Measurements from ENCODE around the gene RHBDL1. TPM values are rescaled to one million over a fixed set of nuclear protein-coding genes. Genes with fewer than 3 reads are reported as not detected.

RHBDL1 gene
- total RNA-seq, 1 donor from 2014 or later = 2.0 TPM

- intact Hi-C loops (cut with micrococcal nuclease) = loop anchor here (1.0 to 5.0 kb wide), 3 partner anchors 25 to 342 kb away; partner anchors contain the start of gene CIAO3
These were observed 39.3 kb downstream of the RHBDL1 start, which contains the start of gene METRN for GRCh38 chr16:714558-715476. METRN (plus strand) TSS chr16:715118; CDS start chr16:715290, 172 bp downstream.

DNA sequence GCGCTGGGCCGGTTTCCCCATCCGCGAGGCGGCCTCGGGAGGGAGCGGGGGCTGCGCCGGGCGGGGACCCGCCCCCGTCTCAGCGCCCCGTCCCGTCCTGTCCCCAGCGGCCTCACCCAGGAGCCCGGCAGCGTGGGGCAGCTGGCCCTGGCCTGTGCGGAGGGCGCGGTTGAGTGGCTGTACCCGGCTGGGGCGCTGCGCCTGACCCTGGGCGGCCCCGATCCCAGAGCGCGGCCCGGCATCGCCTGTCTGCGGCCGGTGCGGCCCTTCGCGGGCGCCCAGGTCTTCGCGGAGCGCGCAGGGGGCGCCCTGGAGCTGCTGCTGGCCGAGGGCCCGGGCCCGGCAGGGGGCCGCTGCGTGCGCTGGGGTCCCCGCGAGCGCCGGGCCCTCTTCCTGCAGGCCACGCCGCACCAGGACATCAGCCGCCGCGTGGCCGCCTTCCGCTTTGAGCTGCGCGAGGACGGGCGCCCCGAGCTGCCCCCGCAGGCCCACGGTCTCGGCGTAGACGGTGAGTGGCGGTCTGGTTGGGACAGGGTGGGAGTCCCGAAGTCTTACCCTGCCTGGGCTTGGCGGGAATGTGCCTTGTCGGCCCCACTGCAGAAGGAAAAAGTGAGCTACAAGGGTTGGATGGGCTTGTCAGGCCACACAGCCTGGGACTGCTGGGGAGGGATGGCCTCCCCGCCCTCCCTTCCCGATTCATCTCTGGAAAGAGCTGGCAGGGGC, 40.2 kb downstream of the RHBDL1 start:
- intact Hi-C loops (cut with micrococcal nuclease) = no loop called here

DNA sequence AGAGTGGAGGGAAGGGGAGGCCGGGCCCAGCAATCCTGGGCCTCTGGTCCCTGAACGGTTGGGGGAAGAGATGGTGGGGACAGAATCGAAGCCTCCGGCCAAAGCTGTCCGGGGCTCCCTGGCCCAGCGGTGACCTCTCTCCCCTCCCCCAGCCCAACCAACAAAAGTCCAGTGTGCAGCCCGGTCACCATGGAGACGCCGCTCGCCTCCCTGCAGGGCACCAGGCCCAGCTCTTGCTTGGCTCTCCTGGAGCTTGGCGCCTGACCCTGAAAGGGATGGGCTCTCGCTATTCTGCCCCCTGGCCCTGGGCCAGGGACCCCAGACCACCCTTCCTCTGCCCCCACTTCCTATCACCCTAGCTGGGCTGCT, 40.7 kb downstream of the RHBDL1 start:
- intact Hi-C loops (cut with micrococcal nuclease) = no loop called here

GRCh38 chr16:716768-717325, 41.4 kb downstream of the RHBDL1 start:
- intact Hi-C loops (cut with micrococcal nuclease) = no loop called here

- intact Hi-C loops (cut with micrococcal nuclease) = no loop called here
These were observed 42.2 kb downstream of the RHBDL1 start for GRCh38 chr16:717450-718245.

DNA sequence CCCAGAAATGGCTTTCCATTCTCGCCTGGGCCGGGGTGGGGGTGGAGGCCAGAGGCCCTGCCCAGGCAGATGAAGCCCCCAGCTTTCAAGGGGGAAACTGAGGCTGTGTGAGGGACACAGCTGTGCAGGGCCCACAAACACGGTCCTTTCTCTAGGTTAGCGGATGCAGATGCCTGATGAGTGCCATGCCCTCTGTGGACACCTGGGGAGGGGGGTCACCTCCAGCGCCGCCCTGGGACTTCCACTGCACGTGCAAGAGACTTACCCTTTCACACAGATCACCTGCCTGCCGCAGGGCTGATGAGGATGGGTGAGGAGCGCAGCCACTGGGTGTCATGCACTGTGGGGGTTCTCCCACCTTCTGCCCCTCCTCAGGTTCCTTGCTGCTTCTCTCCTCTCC, 42.9 kb downstream of the RHBDL1 start:
- intact Hi-C loops (cut with micrococcal nuclease) = no loop called here

GRCh38 chr16:718922-719321, 43.5 kb downstream of the RHBDL1 start:
- intact Hi-C loops (cut with micrococcal nuclease) = no loop called here

DNA sequence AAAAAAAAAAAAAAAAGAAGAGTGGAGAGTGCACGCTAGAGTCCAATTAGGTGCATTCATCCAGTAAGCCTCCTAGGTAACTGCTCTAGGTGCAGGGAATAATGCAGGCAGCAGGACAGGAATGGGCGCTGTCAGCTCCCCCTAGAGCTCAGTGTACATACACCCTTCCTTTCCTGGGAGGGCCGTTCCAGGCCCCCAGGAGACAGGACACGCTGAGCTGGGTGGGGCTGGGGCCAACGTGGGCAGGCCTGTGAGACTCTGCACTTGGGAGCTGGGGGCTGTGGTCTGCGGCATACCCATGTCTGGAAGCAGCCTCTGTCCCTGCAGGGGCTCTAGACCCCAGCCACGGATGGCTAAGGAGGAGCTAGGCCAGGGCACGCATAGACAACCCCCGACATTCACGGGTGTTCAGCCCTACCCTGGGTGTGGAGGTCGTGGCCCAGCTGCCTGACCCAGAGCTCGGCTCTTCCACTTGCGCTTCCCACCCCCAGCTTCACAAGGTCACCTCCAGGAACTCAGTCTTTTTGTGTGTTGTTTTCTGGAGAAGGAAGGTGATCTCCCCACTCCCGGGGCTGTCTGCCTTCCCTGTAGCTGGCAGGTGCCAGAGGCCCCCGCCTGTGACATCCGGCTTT, 44.5 kb downstream of the RHBDL1 start:
- intact Hi-C loops (cut with micrococcal nuclease) = no loop called here

DNA sequence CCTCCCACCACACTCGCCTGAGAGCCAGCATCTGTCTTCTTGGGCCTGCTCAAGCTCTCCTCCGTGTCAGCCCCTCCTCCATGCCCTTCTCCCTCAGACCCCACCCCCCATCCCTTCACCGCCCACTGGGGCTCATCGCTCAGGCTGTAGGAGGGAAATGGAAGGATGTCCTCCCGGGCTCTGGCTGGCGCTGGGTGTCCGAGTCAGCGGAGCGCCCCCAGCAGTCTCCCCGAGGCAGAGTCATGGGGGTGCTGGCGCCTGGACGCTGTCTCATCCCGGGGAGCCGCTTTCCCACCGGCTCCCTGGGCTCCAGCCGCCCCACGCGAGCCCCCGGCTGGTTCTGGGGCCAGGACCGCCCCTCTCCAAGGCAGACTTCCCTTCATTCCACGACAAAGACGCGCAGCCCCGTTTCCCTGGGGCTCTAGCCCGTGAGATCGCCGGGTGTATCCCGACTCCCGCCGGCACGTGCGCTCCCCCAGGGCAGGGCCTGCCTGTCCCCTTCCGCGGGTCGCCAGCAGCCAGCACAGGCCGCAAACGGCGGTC, 45.0 kb downstream of the RHBDL1 start:
- intact Hi-C loops (cut with micrococcal nuclease) = no loop called here

DNA sequence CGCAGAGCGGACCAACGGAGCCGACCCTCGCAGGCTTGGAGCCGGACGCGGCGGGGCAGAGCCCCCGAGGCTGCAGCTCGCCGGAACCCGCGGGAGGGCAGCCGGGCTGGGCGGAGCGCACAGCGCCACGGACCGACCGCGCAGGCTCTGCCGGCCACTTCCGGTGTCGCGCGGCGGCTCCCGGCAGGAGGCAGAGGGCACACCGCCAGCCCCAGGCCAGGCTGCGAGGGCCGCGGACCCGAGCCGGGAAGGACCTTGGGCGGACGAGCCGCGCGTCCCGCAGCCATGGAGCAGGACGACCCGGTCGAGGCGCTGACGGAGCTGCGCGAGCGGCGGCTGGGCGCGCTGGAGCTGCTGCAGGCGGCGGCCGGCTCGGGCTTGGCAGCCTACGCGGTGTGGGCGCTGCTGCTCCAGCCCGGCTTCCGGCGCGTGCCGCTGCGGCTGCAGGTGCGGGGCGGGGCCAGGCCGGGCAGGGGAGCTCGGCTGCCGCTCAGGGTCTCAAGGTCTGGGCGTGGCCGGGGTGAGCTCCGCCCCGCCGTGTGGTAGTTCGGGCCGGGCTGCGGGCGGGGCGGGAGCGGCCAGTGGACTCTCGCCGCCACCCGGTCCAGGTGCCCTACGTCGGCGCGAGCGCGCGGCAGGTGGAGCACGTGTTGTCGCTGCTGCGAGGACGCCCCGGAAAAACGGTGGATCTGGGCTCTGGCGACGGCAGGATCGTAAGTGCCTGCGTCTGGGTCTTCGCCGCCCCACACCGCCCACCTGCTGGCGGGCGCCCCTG, 45.7 kb downstream of the RHBDL1 start, which contains the start of gene ANTKMT:
Gene ANTKMT (plus strand): TSS at position 157 of the 775 bp plus-strand sequence. CDS start 129 bp downstream, at position 286.
- intact Hi-C loops (cut with micrococcal nuclease) = no loop called here

- intact Hi-C loops (cut with micrococcal nuclease) = no loop called here
These were observed 46.5 kb downstream of the RHBDL1 start for GRCh38 chr16:721765-722540.

- intact Hi-C loops (cut with micrococcal nuclease) = no loop called here
These were observed 47.6 kb downstream of the RHBDL1 start for GRCh38 chr16:722835-723633.

DNA sequence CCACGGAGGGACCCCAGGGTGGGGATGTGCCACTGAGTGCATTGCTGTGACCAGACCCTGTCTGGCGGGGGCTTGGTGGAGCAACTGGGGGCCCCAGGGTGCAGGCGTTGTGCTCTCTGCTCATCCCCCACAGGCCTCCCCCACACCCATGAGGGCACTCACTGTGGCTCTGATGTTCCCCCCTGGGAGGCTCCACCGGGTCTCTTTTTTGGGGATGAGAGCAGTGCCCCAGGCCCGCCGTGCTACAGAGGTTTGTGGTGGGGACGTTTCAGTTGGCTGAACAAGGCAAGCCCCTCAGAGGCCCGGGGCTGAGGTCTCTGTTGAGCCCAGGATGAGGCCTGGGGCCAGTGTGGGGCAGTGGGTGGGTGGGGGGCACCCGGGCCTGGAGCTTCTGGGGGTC, 48.2 kb downstream of the RHBDL1 start:
- intact Hi-C loops (cut with micrococcal nuclease) = no loop called here

- intact Hi-C loops (cut with micrococcal nuclease) = loop anchor here (5.0 kb wide), 1 partner anchor 42 kb away; the partner anchor contains the start of genes JMJD8 and STUB1
These were observed 48.9 kb downstream of the RHBDL1 start for GRCh38 chr16:724188-725040.

GRCh38 chr16:725041-725376, 49.5 kb downstream of the RHBDL1 start:
- intact Hi-C loops (cut with micrococcal nuclease) = loop anchor here (5.0 kb wide), 1 partner anchor 43 kb away; the partner anchor contains the start of genes JMJD8 and STUB1

- intact Hi-C loops (cut with micrococcal nuclease) = loop anchor here (5.0 kb wide), 1 partner anchor 43 kb away; the partner anchor contains the start of genes JMJD8 and STUB1
These were observed 50.2 kb downstream of the RHBDL1 start for GRCh38 chr16:725463-726187.

Data from T-helper 1 cell treated with Interleukin-12 subunit alpha and Interleukin-12 subunit beta and Interleukin-4 antibody, amounts not matched to agents 30 ng/mL and 1 ng/mL, for 36 hours (primary cell).